COLO668 (cell line): ENCODE data around the gene LSR.
"Not testable (repeated sequence)": the region's sequence is repeated elsewhere in the genome, so short reads cannot be mapped to it uniquely, and the experiment has no call there.

Experiments used
- DNase-seq: peaks from one replicate; lab custom pipeline; 2025; ENCODE audit not compliant: unreplicated experiment; lab: John Stamatoyannopoulos, UW

Gene LSR

DNA sequence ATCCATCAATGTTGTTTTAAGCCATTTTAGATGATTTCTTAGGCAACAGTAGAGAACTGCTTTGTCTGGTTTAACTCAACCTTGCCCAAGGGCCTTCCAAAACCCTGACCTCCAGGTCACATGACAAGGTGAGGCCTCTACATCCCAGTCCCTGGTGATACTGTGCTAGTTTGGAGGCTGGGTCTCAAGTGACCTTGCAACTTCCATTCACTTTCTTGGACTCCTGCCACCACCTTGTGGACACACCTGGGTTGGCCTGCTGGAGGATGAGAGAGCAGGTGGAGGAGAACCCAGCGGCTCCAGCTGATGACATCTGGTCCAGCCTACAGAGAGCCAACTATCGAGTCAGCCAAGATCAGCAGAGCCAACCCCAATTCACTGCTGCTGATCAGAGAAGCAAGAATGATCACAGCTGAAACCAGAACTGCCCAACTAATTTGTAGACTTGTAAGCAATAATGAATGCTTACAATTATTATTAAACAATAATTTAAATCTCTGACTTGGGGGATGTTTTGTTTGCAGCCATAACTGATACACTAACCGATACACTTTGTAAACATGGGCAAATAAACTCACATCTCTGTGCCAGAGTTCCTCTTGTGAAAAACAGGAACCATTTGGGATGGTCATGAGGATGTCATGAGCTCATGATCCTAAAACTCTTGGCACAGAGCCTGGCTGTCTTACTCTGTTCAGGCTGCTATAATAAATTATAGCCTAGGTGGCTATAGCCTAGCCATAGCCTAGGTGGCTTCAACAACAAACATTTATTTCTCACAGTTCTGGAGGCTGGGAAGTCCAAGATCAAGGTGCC, 31.8 kb upstream of the LSR start:
- peak; percentile 38 for DNase-seq

DNA sequence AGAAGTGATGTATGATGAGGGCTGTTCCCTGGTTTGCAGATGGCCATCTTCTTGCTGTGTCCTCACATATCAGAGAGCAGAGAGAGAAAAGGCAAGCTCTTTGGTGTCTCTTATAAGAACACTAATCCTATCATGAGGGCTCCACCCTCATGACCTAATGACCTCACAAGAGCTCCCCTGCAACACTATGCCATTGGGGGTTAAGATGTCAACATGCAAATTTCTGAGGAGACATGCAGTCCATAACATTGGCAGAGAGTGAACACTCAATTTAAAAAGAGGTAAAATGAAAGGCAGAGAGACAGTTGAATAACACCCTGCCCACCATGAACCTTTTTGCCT, 31.2 kb upstream of the LSR start:
- no peak for DNase-seq

DNA sequence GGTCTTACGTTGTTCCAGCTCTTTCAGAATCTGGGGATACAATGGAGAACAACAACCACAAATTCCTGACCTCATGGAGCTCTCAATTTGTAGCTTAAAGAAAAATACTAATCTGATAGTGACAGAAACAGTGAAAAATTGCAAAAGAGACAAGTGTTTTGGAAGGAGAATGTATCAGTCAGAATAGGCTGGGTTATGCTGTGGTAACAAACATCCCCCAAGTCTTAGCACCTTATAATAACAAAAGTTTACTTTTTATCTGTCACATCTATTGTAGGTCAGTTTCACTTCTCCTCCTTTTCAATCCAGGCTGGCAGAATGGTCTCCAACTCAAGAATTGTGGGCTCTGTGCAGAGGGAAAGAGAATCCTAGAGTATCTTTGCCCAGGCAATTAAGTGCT, 29.8 kb upstream of the LSR start:
- DNase-seq, result no peak

DNA sequence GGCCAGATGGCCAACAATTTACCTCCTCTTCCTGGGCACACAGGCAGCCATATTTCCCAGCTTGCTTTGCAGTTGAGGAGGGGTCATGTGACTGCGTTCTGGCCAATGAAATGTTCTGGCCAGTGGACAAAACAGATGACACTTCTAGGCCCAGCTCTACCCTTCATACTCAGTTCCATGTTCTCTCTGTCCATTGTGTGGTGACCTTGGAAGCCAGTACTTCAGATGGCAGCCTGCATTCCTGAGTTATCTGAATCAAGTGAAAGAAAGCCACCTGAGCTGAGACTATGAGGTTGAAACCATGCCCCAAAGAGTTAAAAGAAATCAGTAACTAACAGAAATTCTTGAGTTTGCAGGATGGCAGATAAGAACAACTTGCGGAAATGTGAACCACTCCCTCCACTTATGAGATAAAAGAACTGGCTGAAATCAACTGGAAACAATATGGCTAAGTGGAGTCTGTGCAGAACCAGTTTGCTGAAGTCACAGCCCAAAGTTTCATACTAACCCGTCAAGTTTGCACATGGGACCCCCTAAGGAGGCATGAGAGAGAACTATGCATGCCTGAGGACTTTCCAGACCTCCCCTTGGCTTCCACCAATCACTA, 28.4 kb upstream of the LSR start:
- DNase-seq, result no peak

DNA sequence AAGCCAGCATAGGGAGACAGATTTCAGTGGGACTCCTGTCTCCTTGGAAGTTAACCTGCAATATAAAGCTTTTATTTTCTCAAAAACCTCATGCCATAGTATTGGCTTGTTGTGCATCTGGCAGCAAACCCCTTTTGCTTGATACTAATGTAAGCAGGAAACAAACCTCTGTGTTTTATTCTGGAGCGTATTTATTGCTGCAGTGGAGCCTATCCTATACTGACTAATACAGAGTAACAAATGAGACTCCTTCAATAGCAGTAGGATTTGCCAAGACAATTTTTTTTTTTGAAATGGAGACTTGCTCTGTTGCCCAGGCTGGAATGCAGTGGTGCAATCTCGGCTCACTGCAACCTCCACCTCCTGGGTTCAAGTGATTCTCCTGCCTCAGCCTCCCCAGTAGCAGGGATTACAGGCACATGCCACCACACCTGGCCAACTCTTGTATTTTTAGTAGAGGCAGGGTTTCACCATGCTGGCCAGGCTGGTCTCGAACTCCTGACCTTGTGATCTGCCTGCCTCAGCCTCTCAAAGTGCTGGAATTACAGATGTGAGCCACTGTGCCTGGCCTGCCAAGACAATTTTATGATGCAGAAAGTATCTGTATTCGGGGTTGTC, 27.7 kb upstream of the LSR start:
- not testable (repeated sequence) for DNase-seq

DNA sequence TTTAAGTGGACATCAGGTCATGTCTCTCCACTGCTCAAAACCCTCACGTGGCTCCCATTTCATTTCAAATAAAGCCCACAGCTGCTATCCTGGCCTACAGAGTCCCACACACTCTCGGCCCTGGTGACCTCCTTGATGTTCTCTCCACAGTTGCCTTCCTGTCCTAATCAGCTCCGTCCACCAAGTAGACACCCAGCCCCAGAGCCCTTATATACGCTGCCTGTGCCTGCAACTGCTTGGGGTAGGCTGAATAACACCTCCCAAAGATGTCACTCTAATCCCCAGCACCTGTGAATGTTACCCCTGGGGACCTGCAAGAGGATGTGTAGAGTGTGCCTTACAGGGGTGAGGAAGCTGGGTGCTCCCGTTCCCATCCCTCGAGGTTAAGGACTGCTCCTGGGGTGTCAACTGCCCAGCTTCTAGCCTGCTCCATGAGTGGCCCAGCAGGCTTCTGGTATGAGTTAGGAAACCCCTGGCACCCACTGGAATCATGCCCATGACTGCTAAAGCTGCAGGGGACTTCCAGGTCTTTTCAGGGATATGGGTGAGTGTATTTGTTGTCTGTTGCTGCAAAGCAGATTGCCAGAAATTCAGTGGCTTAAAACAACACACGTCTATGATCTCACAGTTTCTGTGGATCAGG, 26.3 kb upstream of the LSR start:
- no peak for DNase-seq

DNA sequence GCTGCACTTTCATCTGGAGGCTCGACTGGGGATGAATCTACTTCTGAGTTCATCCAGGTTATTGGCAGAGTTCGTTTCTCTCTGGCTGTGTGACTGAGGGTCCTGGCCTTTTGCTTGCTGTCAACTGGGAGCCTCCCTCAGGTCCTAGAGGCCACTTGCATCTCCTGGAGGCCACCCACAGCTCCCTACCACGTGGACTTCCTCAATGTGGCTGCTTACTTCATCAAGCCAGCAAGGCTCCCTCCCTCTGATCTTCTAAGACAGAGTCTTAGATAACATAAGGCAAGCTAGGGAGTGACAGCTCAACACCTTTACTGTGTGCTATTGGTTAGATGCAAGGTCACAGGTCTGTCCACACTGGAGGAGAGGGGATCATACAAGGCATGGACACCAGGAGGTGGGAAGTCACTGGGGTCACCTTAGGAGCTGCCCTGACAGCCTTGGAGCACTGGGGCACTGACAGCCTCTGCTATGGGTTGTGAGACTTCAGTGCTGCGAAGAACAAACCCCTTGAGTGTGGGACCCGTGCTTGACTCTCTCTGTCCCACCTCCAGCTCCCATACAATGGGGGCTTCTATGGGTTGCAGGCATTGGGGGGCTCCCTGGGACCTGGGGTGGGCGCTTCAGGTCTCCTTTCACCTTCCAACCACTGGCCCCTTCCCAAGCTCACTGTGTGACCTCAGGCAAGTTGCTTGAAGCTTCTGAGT, 25.6 kb upstream of the LSR start:
- DNase-seq, result no peak

DNA sequence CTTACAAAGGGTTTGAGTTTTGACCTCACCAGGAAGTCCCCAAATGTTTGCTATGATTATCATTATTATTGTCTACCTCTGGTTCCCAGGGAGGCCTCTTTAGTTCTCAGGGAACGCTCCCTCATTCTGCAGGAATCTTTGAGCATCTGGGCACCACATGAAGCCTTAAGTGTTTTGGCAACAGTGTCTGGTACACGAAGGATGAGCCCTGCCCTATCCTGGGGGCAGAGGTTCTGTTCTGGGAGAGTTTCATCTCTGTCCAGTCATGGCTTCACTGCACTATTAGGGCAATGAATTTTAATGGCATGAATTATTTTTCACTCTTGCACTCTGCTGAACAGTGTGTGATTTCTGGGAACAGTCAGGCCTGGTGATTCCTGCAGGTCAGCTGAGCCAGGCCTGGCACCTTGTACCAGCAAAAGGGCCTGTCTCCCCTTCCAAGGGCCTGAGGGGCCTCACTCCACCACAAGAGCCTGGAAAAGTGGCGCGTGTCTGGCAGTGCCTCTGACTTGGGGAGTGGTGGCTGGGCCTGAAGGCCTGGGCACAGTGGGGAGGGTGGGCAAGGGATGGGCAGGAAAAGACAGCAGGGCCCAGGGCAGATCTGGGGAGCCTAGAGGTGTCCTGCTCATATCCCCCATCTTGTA, 24.8 kb upstream of the LSR start:
- no peak for DNase-seq

DNA sequence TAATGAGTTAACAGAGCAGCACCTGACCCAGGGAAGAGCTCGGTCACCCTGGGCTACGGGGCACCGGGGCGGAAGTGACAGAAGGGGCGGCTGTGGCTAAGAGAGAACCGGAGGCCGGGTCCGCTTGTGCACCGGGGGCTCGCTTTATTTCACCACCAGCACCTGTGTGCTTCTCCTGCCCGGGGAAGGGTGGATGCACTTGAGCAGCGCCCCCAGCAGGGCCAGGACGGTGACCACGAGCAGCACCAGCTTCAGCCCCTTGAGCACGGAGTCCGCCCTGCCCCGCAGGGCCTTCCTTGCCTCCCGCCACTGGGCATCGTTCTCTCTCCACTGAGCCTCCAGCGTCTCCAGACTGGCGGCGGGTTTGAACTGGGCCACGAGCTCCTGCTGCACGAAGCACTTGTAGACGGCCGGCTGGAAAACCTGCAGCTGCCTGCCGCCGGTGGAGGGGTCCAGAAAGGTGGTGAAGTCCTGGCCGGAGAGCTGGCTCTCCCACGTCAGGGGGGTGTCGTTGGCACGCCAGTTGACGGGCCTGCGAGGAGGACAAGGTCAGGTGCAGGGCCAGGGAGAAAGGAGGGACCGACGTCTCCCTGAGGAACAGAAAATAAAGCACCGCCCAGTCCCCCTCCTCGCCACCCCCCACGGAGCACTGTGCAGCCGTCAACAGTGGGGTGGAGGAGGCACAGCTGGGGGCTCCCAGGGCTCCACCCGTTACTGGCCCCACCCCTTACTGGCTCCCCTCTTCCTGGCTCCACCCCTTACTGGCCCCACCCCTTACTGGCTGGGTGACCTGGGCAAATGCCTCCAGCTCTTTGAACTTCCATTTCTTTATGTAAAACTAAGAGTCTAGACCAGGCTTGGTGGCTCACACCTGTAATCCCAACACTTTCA, 23.9 kb upstream of the LSR start:
- no peak for DNase-seq

DNA sequence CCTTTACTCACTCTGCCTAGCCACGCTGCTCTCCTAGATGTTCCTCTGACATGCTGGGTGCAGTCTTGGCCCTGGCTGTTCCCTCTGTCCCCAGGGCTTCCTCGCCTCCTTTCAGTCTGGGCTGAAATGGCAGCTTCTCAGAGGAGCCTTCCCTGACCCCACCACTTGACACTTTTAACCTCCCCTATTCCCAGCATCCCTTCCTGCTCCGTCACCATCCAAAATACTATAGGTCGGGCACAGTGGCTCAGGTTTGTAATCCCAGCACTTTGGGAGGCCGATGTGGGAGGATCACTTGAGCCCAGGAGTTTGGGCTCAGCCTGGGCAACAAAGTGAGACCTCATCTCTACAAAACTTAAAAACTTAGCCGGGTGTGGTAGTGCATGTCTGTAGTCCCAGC, 22.9 kb upstream of the LSR start:
- DNase-seq, result no peak

DNA sequence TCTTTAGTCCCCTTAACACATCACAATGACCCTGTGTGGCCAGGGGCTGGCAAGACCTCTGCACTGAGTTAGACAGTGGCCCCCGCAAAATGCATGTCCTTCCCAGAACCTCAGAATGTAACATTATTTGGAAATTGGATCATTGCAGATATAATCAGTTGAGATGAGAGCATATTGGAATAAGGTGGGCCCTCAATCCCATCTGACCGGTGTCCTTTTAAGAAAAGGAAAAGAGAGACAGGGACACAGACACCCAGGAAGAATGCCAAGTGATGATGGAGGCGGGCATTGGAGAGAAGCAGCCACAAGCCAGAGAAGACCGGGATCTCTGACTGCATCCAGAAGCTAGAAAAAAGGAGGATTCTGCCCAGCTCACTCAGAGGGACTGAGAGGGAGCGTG, 22.1 kb upstream of the LSR start:
- no peak for DNase-seq

DNA sequence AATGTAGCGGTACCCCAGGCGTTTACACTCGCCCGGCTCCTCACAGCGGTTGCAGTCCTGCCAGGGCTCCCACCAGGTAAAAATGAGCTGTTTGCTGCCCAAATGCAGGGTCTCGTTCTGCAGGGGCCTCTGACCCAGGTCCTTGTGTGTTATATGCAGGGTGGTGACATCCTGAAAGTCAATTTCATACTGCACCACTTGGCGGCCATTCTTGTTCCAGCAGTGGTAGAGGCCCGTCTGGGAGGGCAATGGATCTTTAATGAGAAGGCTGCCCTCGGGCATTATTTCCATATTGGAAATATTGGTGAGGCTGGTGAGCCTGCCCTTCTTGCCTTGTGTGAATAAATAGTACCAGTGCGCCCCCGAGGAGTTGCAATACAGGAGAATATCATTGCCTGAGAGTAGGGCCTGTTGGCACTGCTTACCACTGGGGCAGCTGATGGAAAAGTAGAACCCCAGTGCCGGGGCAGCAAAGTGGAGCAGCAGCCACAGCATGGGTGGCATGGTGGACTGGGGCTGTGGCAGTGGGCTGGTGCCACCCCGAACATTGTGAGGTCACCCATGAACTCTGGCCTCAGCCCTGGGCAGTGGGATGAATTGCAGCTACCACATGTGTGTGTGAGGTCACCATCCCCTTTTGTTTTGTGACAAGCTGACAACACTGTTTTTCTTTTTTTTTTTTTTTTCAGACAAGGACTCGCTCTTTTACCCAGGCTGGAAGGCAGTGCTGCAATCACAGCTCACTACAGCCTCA, 20.4 kb upstream of the LSR start, which contains the start of gene FAM187B:
TSS of gene FAM187B (minus strand) at position 563 of the 754 bp plus-strand sequence. CDS start at position 504, 59 bp downstream.
- no peak for DNase-seq

DNA sequence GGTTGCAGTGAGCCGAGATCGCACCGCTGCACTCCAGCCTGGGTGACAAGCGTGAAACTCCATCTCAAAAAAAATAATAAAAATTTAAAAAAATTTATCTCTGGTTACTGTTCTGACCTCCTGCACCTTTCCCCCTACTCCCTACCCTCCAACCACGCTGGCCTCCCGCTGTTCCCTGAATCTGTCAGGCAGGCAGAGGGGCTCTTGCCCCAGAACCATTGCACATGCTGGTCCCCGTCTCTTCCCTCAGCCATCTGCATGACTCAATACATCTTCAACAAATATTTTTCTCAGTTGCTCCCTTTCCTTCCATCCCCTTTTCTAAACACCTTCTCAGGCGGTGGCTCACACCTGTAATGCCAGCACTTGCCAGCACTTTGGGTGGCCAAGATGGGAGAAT, 19.2 kb upstream of the LSR start:
- no peak for DNase-seq

DNA sequence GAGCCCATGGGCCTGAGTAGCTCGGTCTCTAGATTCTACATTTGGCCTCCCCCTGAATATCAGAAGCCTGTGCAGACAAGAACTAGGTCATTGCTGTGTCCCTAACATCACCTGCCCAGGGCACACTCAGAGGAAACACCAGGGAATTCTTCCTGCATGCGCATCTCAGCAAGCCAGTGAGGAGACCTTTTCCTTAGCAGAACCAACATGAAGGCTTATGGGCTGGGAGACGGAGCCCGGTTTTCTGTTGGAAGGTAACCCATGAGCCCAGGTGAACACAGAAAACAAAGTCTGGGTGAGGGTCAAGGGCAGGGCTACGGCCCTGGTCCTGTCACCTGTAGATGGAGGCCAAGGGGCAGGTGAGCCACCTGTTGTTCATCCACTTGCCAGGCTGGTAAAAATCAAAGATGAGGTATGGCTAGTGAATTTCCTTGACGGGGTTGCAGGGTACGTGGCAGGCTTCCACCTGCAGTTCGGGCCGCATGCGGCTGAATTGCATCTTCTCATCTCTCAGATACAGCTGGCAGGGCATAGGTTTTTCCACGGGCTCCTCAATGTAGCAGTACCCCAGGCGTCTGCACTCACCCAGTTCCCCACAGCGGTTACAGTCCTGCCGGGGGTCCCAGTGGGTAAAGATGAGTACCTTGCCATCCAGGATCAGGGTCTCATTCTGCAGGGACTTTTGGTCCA, 16.7 kb upstream of the LSR start:
- no peak for DNase-seq

DNA sequence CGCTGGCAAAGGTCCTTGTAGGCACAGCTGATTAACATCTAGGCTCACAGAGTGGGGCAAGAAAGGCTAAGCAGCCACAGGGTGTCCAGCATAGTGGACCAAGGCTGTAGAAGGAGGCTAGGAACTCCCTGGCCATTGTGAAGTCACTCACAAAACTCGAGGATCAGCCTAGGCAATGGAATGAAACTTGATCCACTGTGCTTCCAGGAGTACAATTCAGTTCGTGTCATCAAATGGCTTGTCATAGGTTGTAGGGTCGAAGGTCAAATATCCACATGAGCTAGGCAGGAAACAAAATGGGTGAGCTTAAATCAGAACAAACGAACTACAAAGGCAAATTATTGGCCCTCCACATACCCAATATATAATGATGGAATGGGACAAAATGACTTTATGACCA, 15.9 kb upstream of the LSR start:
- DNase-seq, result no peak

DNA sequence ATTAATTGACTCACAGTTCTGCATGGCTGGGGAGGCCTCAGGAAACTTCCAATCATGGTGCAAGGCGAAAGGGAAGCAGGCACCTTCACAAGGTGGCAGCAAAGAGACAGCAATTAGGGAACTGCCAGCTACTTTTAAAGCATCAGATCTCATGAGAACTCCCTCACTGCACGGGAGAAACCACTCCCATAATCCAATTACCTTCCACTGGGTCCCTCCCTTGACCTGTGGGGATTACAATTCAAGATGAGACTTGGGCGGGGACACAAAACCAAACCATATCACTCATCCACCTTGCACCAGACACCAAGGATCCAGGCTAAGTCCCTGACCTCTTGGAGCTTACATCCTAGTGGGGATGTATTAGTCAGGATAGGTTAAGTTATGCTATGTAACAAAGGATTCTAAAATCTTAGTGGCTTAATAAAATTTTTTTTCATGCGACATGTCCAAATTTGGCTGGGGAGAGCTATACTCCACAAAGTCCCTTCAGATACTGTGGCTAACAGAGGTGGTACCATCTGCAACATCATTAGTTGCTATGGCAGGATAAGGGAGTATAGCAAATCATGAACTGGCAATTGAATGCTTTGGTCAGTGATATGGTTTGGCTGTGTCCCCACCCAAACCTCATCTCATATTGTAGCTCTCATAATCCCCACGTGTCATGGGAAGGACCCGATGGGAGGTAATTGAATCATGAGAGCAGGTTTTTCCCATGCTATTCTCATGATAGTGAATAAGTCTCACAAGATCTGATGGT, 12.0 kb upstream of the LSR start:
- no peak for DNase-seq

DNA sequence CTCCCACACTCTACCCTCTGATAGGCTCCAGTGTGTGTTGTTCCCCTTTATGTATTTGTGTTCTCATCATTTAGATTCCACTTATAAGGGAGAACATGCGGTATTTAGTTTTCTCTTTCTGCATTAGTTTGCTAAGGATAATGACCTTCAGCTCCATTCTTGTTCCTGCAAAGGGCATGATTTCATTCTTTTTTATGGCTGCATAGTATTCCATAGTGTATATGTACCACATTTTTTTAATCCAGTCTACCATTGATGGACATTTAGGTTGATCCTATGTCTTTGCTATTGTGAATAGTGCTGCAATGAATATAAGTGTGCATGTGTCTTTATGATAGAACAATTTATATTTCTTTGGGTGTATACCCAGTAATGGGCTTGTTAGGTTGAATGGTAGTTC, 9.2 kb upstream of the LSR start:
- DNase-seq, result not testable (repeated sequence)

DNA sequence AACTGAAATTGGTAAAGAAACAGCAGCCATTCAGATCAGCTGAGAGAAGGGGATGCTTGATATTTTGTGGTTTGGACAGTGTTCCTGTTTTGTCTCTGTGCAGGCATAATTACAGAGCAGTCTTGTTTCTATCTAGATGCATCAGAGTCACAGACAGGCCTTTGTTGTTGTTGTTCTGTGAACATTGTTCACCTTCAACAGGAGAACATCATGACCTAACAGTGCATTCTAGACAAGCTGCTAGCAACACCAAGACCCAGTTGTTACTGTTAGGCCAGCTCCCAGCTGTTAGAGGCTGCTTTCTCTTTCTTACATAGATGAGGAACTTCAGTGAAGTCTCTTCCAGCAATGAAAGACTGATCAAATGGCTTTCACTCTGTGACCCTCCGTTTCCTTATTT, 8.5 kb upstream of the LSR start:
- DNase-seq, result no peak
